GM19025 (cell line): ENCODE results near the gene ROS1.
"Not testable (repeated sequence)": the region's sequence is repeated elsewhere in the genome, so short reads cannot be mapped to it uniquely, and the experiment has no call there.

Source experiments
- ATAC-seq: cut with Tn5 transposase; IDR thresholded peaks from one replicate; pipeline ENCODE4 v1.9.1; 2021; ENCODE audit warnings: mild to moderate bottlenecking, low read depth, moderate library complexity; ENCODE audit not compliant: unreplicated experiment

The ROS1 gene

GRCh38 chr6:117270055-117270842 lies 155.5 kb downstream of the ROS1 start:
- no peak for ATAC-seq

GRCh38 chr6:117269638-117270054 lies 156.1 kb downstream of the ROS1 start:
- ATAC-seq = no peak

- no peak for ATAC-seq
Measured at GRCh38 chr6:117268924-117269323, 156.8 kb downstream of the ROS1 start.

- ATAC-seq = no peak
Measured at GRCh38 chr6:117267766-117268534, 157.8 kb downstream of the ROS1 start.

GRCh38 chr6:117267054-117267347 lies 158.7 kb downstream of the ROS1 start:
- no peak for ATAC-seq

GRCh38 chr6:117266257-117267053 lies 159.3 kb downstream of the ROS1 start:
- ATAC-seq = no peak

- ATAC-seq = no peak
Measured at GRCh38 chr6:117265410-117266256, 160.1 kb downstream of the ROS1 start, which contains the start of gene VGLL2. Gene VGLL2 (plus strand): TSS chr6:117265558. CDS start chr6:117265764, 206 bp downstream.

- no peak for ATAC-seq
Measured at GRCh38 chr6:117264692-117265409, 160.9 kb downstream of the ROS1 start.

GRCh38 chr6:117264369-117264691 lies 161.4 kb downstream of the ROS1 start:
- ATAC-seq = no peak

- no peak for ATAC-seq
Measured at GRCh38 chr6:117263353-117263927, 162.3 kb downstream of the ROS1 start.

GRCh38 chr6:117262799-117263198 lies 162.9 kb downstream of the ROS1 start:
- no peak for ATAC-seq

GRCh38 chr6:117253785-117254184 lies 172.0 kb downstream of the ROS1 start:
- ATAC-seq = no peak

GRCh38 chr6:117244979-117245378 lies 180.8 kb downstream of the ROS1 start:
- ATAC-seq = not testable (repeated sequence)

- ATAC-seq = not testable (repeated sequence)
Measured at GRCh38 chr6:117244571-117244970, 181.2 kb downstream of the ROS1 start.
